GM12801 (cell line): ENCODE measurements around the gene CPXM1.

Experiments
- CTCF ChIP-seq: IDR thresholded peaks from one replicate; pipeline ENCODE4 v1.5.1; 2011; ENCODE audit warnings: control low read depth; ENCODE audit not compliant: insufficient read length; ENCODE audit errors: extremely low read depth

Gene CPXM1

GRCh38 chr20:2833761-2834160, 33.3 kb upstream of the CPXM1 start:
- TF ChIP-seq CTCF = no peak

- no peak for TF ChIP-seq CTCF
These were observed 28.9 kb upstream of the CPXM1 start for GRCh38 chr20:2829376-2829775.

- TF ChIP-seq CTCF = no peak
These were observed 26.2 kb upstream of the CPXM1 start for GRCh38 chr20:2826655-2827054.

GRCh38 chr20:2825761-2826160, 25.3 kb upstream of the CPXM1 start:
- TF ChIP-seq CTCF = no peak

GRCh38 chr20:2822073-2822472, 21.6 kb upstream of the CPXM1 start:
- no peak for TF ChIP-seq CTCF

GRCh38 chr20:2820896-2821869, 20.8 kb upstream of the CPXM1 start:
- TF ChIP-seq CTCF = no peak

- no peak for TF ChIP-seq CTCF
These were observed 19.9 kb upstream of the CPXM1 start for GRCh38 chr20:2820084-2820895.
